ENCODE data around the gene C1orf159.

DNA sequence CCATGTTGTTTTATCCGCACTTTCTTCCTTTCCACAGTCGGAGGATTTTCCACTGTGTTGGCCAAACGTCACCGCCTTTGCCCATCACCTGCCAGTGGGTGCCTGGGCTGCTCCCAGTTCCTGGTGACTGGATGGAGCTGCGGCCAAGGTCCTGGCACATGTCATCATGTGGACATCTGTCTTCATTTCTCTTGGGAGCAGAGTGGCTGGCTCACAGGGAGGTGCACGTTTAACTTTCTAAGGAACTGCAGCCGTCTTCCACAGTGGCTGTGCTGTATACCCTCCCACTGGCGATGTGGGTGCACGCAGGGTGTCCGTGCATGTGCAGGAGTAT lies 22.3 kb downstream of the C1orf159 start:
- TF ChIP-seq, protein P1, sequence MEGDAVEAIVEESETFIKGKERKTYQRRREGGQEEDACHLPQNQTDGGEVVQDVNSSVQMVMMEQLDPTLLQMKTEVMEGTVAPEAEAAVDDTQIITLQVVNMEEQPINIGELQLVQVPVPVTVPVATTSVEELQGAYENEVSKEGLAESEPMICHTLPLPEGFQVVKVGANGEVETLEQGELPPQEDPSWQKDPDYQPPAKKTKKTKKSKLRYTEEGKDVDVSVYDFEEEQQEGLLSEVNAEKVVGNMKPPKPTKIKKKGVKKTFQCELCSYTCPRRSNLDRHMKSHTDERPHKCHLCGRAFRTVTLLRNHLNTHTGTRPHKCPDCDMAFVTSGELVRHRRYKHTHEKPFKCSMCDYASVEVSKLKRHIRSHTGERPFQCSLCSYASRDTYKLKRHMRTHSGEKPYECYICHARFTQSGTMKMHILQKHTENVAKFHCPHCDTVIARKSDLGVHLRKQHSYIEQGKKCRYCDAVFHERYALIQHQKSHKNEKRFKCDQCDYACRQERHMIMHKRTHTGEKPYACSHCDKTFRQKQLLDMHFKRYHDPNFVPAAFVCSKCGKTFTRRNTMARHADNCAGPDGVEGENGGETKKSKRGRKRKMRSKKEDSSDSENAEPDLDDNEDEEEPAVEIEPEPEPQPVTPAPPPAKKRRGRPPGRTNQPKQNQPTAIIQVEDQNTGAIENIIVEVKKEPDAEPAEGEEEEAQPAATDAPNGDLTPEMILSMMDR (IDR thresholded peaks at IDR 0.05; ENCODE audit: low read depth, low read length): no peak
- no peak for TF ChIP-seq POLR2A (IDR thresholded peaks at IDR 0.05; ENCODE audit: extremely low read depth, insufficient read length)
- TF ChIP-seq, protein P2, sequence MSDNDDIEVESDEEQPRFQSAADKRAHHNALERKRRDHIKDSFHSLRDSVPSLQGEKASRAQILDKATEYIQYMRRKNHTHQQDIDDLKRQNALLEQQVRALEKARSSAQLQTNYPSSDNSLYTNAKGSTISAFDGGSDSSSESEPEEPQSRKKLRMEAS (IDR thresholded peaks at IDR 0.05; ENCODE audit: low read depth, low read length): no peak
- TF ChIP-seq MYC (IDR thresholded peaks at IDR 0.05; ENCODE audit: low read depth, low read length): no peak
